Sciatic nerve (tissue), 2 donors: ENCODE results near the gene ISYNA1. TPM values are rescaled to one million over a fixed set of nuclear protein-coding genes. Genes with fewer than 3 reads are reported as not detected.
A peak's percentile ranks its signal among the peaks of the same experiment; 100 is the strongest.

ENCODE experiments used
- ATAC-seq: fragments of 200-7000 bp; cut with Tn5 transposase; one replicate; pipeline ENCODE4 v1.9.1; 2020; ENCODE audit warnings: mild to moderate bottlenecking, moderate library complexity
- DNase-seq: peaks from one replicate; pipeline ENCODE4 v3.0.0-alpha.2; 2020; ENCODE audit warnings: low spot score
- intact Hi-C: fragments of 100-400 bp; cut with DNase I; formaldehyde crosslinking; loops from one replicate; pipeline ENCODE4 v1.14.2; 2022
- total RNA-seq: library from RNA; stranded (reverse); fragmentation: NEBNext Ultra II Directional; extraction: Animal tissue kit (Norgen Biotek cat#: 25700); gene quantifications from one replicate; pipeline ENCODE4 v1.2.1, GENCODE V29; 2021
- donor health status: DM: no; HTN: no; CAD: no.
- donor health status: DM: no; HTN: no; CAD: no.

The ISYNA1 gene
- total RNA-seq, 1 donor from 2014 or later, result 112 TPM

DNA sequence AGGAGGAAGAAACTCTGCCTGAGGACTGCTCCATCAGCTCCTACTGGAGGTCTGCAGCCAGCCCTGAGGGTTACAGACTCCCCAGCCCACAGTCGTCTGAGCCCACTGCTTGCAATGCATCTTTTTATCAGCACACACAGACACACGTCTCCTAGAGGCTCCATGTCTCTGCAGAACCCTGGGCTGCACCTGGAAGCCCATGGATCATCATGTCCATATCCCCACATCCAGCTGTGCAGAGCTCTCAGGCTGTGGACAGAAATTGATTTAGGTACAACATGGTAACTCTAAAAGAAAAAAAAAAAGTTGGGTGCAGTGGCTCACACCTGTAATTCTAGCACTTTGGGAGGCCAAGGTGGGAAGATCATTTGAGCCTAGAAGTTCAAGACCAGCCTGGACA lies 32.9 kb upstream of the ISYNA1 start:
- DNase-seq (no peak), ATAC-seq (no peak)
- intact Hi-C loops, result loop anchor here (10.0 kb wide), 1 partner anchor 94 kb away; no protein-coding TSS in a partner anchor

DNA sequence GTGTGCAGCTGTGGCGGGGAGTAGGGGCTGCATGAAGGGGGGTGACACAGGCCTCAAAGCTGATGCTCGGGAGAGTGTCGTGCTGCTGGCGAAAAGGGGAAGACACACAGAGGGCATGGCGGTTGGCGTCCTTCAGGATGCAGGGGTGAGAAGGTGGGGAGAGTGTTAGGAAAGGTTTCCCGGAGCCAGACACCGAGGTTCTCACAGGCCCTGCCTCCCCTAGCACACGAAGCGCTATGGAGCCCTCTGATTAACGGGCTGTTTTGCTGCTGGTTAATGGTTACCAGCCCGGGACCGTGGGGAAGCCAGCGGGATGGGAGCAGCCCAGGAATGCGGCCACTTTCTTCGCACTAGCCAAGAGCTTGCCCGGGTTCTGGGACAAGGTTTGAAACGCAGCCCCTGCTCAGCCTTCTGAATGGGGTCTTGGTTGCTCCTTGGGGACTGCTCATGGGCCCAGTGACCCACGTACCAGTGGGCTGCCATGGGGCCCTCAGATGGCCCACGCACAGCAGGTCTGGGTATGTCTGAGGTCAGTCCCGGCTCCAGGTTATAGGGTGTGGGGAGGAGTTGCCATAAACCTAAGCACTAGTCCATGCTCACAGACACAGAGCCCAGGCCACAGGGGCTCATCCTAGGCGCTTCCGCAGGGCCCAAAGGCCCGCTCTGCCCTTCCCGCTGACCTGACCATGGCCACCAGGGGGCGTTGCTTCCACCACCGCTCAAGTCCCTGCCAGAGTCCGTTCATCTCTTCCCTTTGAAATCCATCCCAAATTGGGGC lies 31.3 kb upstream of the ISYNA1 start:
- peak; percentile 82 for DNase-seq
- intact Hi-C loops, result no loop called here

DNA sequence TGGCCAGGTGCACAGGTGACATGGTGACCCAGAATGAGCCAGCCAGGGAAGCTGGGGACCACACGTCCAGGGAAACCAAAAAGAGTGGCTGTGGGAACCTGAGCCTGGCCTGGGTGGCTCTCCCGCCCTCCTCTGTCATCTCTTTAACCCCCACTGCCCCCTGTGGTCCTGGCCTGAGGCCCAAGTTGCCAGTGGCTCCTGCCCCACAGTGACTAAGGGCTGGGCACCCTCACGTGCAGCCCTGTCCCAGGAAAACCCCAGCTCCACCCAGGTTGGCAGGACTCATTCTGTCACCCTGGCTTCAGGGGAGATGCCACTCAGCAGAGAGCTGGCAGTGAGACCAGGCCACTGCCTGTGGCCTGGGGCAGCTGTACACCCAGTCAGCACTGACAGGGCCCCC lies 30.6 kb upstream of the ISYNA1 start:
- ATAC-seq (no peak), DNase-seq (no peak)
- intact Hi-C loops, result no loop called here

More for the DNA sequence above, 31.3 kb upstream of the ISYNA1 start:
- ATAC-seq, result peak; percentile 40

DNA sequence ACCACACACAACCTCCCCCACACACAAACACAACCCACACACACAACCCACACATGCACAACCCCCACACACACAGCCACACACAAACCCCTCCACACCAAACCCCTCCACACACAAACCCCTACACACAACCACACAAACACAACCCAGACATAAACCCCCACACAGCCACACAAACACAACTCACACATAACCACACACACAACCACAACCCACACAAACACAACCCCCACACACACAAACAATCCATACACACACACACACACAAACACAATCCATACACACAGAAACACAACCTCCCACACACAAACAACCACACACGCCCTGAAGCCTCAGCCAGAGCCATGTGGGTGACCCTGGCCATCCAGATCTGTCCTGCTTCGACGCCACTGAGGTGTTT lies 30.0 kb upstream of the ISYNA1 start:
- ATAC-seq, result no peak
- intact Hi-C loops, result no loop called here

DNA sequence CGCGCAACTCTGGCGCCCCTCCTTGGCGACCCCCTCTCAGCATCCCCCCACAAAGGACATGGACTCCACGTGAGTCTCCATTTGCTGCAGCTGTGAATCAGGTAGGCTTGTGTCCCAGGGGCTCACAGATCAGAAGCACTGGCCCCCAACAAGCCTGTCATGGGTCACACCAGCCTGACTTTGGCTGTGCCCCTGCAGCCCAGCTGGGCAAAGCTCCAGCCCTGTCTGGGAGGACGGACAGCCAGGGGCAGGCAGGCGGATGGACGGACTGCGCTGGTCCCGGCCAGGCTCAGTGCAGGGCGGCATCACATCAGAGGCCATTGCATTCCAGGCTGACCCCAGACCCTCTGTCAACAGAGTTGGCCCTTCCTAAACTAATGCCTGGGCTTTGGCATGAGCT lies 28.4 kb upstream of the ISYNA1 start:
- ATAC-seq, result no peak
- no peak for DNase-seq
- intact Hi-C loops, result no loop called here

More for the DNA sequence above, 30.0 kb upstream of the ISYNA1 start:
- DNase-seq, result no peak

DNA sequence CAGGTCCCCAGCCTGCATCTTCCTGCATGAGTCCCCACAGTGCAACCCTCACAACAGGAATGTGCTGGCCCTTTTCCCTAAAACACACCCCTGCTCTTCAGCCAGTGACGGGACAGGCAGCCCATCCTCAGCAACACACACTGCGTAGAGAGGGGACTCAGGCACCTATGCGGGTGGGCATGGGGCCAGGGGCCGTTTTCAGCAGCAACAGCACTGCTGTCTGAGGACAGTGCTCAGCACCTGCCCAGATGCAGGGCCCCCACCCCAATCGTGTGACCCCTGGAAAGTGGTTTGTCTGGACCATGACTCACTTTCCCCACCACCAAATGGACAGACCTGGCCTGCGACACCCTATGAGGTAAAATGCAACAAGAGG lies 28.0 kb upstream of the ISYNA1 start:
- intact Hi-C loops, result no loop called here
- DNase-seq (no peak), ATAC-seq (no peak)

DNA sequence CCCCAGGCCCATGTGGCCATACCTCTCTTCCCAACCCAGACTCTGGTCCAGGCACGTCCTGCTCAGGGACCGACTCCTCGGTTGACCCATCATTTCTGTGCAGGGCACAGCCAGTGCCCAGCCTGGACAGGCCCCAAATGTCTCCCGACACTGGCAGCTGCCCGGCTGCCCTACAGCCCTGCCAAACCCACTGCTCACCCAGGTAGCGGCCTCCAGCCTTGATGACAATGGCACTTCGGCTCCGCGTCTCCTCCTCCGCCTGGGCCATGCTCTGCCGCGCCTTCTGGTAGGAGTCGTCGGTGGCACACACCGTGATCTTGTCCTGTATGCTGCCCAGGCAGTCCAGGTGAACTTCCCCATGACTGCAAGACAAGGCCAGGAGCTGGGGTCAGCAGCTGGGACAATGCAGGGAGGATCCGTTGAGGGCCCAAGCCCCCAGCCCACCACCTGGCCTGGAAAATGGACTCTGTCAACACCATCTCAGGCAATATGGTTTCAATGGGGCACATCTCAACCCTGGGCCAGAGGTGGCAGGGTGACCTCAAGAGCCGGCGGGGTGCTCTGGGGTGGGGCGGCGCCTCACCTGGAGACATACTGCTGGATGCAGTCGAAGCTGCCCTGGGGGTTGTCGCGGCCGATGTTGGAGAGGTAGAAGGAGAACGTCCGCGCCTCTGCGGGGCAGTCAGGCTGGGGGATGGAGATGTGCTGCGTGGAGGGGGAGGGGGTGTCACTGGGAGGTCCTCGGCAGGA lies 27.5 kb upstream of the ISYNA1 start:
- intact Hi-C loops, result no loop called here
- no peak for DNase-seq
- ATAC-seq, result no peak

DNA sequence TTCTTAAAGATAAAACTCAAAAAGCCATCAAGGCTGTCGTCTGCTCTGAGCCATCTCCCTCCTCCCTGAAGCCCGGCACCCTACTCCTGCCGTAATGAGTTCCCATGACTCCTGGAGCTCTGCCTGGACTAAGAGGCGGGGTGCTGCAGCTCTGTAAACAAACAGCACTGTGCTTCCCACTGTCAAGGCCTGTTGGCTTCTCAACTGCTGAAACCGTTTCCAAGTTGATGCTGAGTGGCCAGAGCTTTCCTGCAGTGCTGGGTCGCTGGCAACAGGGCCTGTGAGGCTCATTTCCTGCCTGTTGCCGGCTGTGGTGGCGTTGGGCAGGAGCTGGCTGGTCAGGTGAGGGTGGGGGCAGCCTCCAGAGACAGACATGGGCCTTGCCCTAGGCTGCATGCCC lies 26.7 kb upstream of the ISYNA1 start:
- DNase-seq (peak; percentile 84), ATAC-seq (peak; percentile 76)
- intact Hi-C loops, result no loop called here

DNA sequence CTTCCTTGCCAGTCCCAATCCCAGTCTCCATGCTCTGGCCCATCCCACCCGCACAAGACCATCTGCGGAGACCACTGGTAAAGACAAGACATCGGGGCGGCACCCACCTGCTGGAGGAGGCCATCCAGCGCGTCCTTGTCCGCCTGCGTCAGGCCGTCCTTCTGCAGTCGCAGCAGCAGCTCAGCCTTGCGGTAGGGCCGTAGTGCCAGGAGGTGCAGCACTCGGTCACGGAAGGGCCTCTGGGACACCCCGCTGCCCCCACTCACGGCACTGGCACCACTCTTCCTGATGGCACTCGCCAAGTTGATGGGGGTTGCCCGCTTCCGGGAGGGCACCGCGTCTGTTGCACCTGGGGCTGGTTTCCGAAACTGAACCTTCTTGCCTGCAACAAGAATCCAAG lies 23.5 kb upstream of the ISYNA1 start:
- intact Hi-C loops, result no loop called here
- no peak for ATAC-seq
- no peak for DNase-seq

DNA sequence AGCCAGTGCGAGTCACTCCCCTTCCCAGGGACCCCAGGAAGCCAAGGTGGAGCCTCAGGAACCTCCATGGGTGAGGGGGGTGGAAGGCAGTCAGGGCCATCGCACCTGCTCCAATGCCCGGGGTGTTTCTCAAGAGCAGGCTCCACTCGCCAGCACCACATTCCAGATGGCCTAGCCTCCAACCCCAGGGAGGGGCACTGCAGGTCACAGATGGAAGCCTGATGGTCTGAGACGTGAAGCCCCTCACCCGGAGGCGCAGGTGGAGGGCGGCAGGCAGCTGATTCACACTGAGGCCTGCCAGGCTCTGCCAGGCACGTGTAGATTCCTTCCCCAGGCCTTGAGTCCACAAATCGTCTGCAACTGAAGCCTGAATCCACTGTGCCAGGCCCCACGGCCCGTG lies 23.0 kb upstream of the ISYNA1 start:
- intact Hi-C loops, result no loop called here
- DNase-seq (no peak), ATAC-seq (no peak)

DNA sequence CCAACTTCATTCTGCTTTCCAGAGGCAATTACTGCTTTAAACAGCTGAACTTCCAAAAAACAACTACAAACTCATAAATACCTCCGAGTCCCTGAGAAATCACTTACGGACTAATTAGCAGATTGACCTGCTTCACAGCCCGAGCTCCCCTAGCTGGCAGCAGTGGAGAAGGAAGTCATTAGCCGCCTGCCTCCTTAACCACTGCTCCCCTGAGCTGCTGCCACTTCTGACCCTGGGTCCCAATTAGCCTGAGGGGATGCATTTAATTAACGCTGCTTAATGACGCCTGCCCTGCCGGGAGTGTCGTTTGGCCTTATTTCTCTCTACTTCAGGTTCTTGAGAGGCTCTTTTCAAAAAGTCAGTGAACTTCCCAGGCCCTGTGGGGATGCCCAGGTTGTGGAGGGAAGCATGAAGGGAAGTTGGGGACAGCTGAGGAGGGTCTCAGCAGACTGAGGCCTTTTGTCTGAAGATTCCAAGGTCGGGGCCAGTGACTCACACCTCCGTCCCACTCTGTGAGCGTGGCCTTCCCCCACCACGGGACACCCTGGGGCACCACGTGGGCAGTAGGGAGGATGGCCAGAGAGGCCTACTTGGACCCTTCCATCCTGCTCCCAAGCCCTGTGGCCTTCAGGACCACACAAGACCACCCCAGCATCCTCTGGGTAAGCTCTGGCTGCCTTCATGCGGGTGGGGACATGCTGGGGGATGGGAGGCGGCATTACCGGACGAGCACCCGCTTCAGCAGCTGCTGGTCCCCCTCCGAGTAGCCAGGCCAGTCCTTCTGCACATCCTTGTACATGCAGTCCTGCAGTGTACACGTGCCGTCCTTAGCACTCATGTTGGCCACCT lies 19.8 kb upstream of the ISYNA1 start:
- intact Hi-C loops, result loop anchor here (1.0 to 10.0 kb wide), 2 partner anchors 243 to 387 kb away; no protein-coding TSS in a partner anchor
- DNase-seq, result no peak
- ATAC-seq, result no peak

DNA sequence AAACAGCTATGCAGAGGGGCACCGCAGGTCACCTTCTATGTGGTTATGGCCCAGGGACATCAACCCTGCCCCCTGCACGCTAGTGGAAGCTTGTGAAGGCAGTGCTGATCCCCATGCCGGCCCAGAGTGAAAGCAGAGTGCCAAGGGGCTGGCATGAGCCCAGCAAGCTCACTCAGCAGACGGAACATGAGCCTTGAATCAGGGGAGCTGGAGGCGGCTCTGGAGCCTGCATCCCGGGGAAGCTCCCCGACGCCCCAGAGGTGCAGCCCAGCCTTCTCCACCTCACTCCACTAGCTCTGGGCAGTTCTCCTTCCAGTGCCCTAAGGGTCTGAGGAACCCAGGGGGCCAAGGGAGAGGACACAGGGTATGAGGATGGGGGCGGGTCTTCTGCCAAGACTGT lies 19.0 kb upstream of the ISYNA1 start:
- intact Hi-C loops, result loop anchor here (1.0 to 10.0 kb wide), 2 partner anchors 243 to 388 kb away; no protein-coding TSS in a partner anchor
- no peak for DNase-seq
- ATAC-seq, result peak; percentile 8

DNA sequence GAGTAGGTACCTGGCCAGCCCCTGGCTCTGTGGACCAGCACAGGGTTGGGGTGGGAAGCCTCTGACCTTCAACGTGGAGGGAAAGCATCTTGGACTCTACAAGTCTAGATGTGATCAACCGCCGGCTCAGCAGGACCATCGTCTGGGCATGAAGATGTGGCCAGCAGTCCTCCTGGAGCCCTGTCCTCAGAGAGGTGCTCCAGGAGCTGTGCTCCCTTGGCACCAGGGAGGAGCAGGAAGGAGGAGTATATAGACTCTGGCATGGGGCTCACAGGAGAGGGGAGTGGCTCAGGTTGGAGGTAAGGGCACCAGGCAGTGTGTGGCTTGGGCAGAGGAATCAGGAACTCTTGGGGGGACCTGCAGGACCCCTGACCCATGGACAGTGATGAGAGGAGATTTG lies 18.3 kb upstream of the ISYNA1 start:
- ATAC-seq (no peak), DNase-seq (no peak)
- intact Hi-C loops, result loop anchor here (10.0 kb wide), 1 partner anchor 389 kb away; no protein-coding TSS in a partner anchor

DNA sequence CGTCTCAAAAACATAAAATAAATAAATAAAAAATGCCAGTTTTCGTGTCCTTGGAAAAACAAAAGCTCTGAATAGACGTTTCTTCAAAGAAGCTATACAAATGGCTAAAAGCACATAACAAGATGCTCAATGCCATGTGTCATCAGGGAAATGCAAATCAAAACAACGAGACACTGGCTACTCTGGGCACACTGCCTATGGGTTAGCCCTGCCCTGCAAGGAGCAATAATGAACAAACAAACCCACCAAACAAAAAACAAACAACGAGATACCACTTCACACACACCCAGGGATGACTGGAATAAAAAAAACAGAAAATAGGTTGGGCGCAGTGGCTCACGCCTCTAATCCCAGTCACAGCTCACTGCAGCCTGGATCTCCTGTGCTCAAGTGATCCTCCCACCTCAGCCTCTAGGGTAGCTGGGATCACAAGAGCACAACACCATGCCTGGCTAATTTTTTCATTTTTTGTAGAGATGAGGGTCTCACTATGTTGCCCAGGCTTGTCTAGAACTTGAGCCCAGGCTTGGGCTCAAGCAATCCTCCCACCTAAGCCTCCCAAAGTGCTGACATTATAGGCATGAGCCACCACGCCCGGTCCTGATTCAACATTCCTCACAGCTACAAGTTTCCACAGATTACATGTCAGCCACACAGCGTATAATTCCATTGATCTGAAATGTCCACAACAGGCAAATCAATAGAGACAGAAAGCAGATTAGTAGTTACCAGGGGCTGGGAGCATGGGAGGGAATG lies 15.5 kb upstream of the ISYNA1 start:
- DNase-seq, result no peak
- no peak for ATAC-seq
- intact Hi-C loops, result loop anchor here (10.0 kb wide), 1 partner anchor 391 kb away; no protein-coding TSS in a partner anchor

DNA sequence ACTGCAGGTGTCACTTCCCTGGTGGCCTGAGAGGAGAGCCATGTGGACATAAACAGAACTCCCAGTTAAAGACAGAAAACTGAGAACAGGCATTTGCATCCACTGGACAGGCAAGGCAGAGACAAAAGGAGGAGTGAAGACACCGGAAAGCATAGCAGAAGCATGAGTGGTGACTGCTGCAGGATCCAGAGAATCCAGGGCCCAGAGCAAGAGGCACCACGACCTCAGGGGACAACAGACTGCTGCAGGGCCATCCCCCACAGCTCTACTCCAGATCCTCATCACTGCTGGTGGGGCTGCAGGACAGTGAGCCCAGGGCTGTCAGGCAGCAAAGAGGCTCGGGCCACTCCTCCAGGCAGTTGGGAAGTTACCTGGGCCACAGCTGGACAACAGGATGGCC lies 14.5 kb upstream of the ISYNA1 start:
- DNase-seq (no peak), ATAC-seq (no peak)
- intact Hi-C loops, result loop anchor here (10.0 kb wide), 1 partner anchor 392 kb away; no protein-coding TSS in a partner anchor

DNA sequence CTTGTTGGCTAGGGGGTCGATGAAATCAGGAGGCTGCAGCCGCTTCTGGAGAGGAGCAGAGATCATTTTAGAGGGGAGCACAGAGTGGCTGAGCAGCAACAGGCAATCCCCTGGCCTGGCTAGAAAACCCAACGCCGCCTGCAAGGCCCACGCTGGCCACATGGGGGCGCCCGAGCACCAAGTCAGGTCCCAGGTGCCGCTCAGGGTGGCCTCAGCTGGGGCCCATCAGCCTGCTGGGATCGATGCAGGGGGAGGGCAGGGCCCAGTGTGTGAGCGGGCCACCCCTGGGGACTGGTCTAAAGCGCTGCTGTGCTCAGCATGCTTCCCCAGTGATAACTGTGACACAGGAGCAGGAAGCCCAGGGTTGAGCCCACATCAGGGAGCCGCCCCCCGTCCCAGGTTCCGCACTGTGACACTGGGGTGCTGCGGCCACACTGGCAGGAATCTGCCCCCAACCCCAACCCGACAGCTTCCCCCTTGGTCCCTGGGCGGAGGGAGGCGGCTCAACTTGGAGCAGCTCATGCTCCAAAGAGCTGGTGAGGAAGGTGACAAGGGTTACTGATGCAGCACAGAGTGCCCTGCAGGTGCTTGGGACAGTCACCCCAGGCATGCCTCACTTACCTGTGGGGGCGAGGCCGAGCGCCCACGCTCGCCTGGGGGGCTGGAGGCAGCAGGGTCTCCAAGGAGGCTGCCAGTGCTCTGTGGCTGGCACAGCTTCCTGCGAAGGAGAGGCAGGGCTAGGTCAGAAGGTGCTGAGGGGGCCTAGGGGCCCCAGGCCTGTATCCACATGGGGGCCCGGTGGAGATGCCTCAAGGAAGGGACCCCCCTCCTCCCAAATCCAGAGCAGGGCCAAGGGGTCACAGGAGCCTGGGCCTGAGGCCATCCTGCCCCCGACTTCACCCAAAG lies 13.3 kb upstream of the ISYNA1 start:
- DNase-seq, result peak; percentile 92
- ATAC-seq, result peak; percentile 80
- intact Hi-C loops, result loop anchor here (10.0 kb wide), 1 partner anchor 394 kb away; no protein-coding TSS in a partner anchor
